K562 (cell line): ENCODE measurements around the gene HSF5. TPM values are rescaled to one million over a fixed set of nuclear protein-coding genes. Genes with fewer than 3 reads are reported as not detected.
A peak's percentile ranks its signal among the peaks of the same experiment; 100 is the strongest.

Experiments used
- CUX1 ChIP-seq: fragments of 200-800 bp; sonication (Bioruptor generic); IDR thresholded peaks from 2 replicates; pipeline ENCODE4 v1.6.1; 2016; ENCODE audit warnings: missing genetic modification characterization, missing compliant biosample characterization
- ELF2 ChIP-seq: fragments of 250-450 bp; sonication (Bioruptor Pico); IDR thresholded peaks from 2 replicates; pipeline ENCODE4 v1.5.0; 2021; ENCODE audit warnings: mild to moderate bottlenecking
- FOXO4 ChIP-seq: fragments of 450-650 bp; formaldehyde crosslinking; IDR thresholded peaks from 2 replicates; pipeline ENCODE4 v1.4.0; 2020; ENCODE audit warnings: mild to moderate bottlenecking, moderate library complexity
- HLTF ChIP-seq: fragments of 450-650 bp; IDR thresholded peaks from 2 replicates; pipeline ENCODE4 v1.6.1; 2016
- NFIC ChIP-seq: fragments of 450-650 bp; IDR thresholded peaks from 2 replicates; pipeline ENCODE4 v1.6.1; 2017; ENCODE audit warnings: mild to moderate bottlenecking, inconsistent platforms
- POLR3G ChIP-seq: IDR thresholded peaks from 2 replicates; pipeline ENCODE4 v1.6.1; 2011; ENCODE audit not compliant: insufficient read length, insufficient replicate concordance; ENCODE audit errors: extremely low read depth
- PTBP1 ChIP-seq: fragments of 200-400 bp; formaldehyde crosslinking; IDR thresholded peaks from 2 replicates; pipeline ENCODE4 v1.6.1; 2017; ENCODE audit warnings: low read depth, low read length
- RFX1 ChIP-seq: fragments of 450-650 bp; IDR thresholded peaks from 2 replicates; pipeline ENCODE4 v1.6.1; 2016; ENCODE audit warnings: mild to moderate bottlenecking, moderate library complexity
- TFE3 ChIP-seq: fragments of 450-650 bp; formaldehyde crosslinking; IDR thresholded peaks from 2 replicates; pipeline ENCODE4 v1.4.0; 2020; ENCODE audit warnings: mild to moderate bottlenecking, mixed read lengths
- ZBTB11 ChIP-seq, 3 experiments: fragments of 200-800 bp in 1 of 3; fragments of 250-450 bp in 1 of 3; fragments of 450-650 bp in 1 of 3; sonication (Bioruptor Pico) in 1 of 3; sonication (Bioruptor generic) in 1 of 3; formaldehyde crosslinking in 1 of 3; IDR thresholded peaks; 2 replicates each; pipeline versions ENCODE4 v1.6.1 to v1.8.0; 2016 to 2022; ENCODE audit warnings: mild to moderate bottlenecking in 2 of 3, missing genetic modification characterization in 2 of 3, missing compliant biosample characterization in 1 of 3, moderate library complexity in 1 of 3
- ZBTB43 ChIP-seq: sonication (generic); formaldehyde crosslinking; IDR thresholded peaks from 2 replicates; pipeline ENCODE4 v1.8.0; 2023; ENCODE audit warnings: mild to moderate bottlenecking, missing genetic modification reagents
- ZNF274 ChIP-seq: IDR thresholded peaks from 2 replicates; pipeline ENCODE4 v1.6.1; 2011; ENCODE audit warnings: low read depth, mild to moderate bottlenecking, low read length, moderate library complexity, borderline replicate concordance
- ZNF311 ChIP-seq: fragments of 250-450 bp; sonication (Bioruptor Pico); IDR thresholded peaks from 2 replicates; pipeline ENCODE4 v1.4.0; 2020; ENCODE audit warnings: mild to moderate bottlenecking, moderate library complexity
- ZNF324 ChIP-seq: fragments of 250-450 bp; sonication (Bioruptor Pico); IDR thresholded peaks from 2 replicates; pipeline ENCODE4 v1.4.0; 2020; ENCODE audit warnings: mild to moderate bottlenecking
- polyA plus RNA-seq, 8 experiments: library from polyadenylated mRNA; depleted of rRNA in 4 of 8; stranded (reverse) in 5 of 8; unstranded in 3 of 8; fragments of >200 nt; fragmentation: Nextera tagmentation in 2 of 8; fragmentation: Illumina TruSeq in 1 of 8; extraction: Ambion mirVana in 2 of 8; extraction: Trizol in 1 of 8; gene quantifications; 2 replicates each; pipeline versions ENCODE4 v1.2.1 to v1.2.3, GENCODE V29; 2011 to 2014; ENCODE audit warnings: inconsistent platforms in 1 of 8, missing spikeins in 1 of 8
- total RNA-seq, 7 experiments: library from RNA; depleted of rRNA in 6 of 7; stranded (reverse); fragments of >200 nt in 6 of 7; fragmentation: Illumina TruSeq in 2 of 7; extraction: Trizol in 2 of 7; gene quantifications; 2 replicates each; pipeline versions ENCODE4 v1.2.1 to v1.2.3, GENCODE V29; 2011 to 2021; ENCODE audit warnings: low replicate concordance in 1 of 7

Gene HSF5
- total and polyA plus RNA-seq, 9 of the 15 experiments (the other 6 are each of a cell fraction or from before 2014, with no cell fraction given): 0.04 TPM; not detected in 8

- no peak for TF ChIP-seq POLR3G
- TF ChIP-seq TFE3 (CRISPR knock-in tag): no peak
- TF ChIP-seq HLTF: 0 out of 2 replicates have a peak, but pooled peaks have one; percentile 51
- TF ChIP-seq ELF2: peak; percentile 77
- peak; percentile 89 to 99 (median 98) for TF ChIP-seq ZBTB11 (CRISPR knock-in tag; IDR thresholded peaks at IDR 0.05)
- no peak for TF ChIP-seq ZNF311 (CRISPR knock-in tag)
- no peak; the same call in 1 of the 2 replicates for TF ChIP-seq NFIC
- no peak for TF ChIP-seq ZNF274
- TF ChIP-seq PTBP1: no peak
- TF ChIP-seq ZBTB43 (CRISPR knock-in tag): no peak
- no peak for TF ChIP-seq ZNF324 (CRISPR knock-in tag)
- TF ChIP-seq CUX1 (CRISPR knock-in tag): no peak
- TF ChIP-seq FOXO4 (CRISPR knock-in tag): no peak
- TF ChIP-seq RFX1: no peak
Measured at GRCh38 chr17:58517928-58518609, 29.9 kb upstream of the HSF5 start (continued).
